GM10847 (cell line): Measurements from ENCODE around the gene LY6G5B.

Experiments used
- POLR2A ChIP-seq: IDR thresholded peaks from 2 replicates; pipeline ENCODE4 v1.6.1; 2011; ENCODE audit not compliant: insufficient read length; ENCODE audit errors: extremely low read depth

Gene LY6G5B, protein sequence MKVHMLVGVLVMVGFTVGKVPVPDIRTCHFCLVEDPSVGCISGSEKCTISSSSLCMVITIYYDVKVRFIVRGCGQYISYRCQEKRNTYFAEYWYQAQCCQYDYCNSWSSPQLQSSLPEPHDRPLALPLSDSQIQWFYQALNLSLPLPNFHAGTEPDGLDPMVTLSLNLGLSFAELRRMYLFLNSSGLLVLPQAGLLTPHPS

GRCh38 chr6:31669676-31670075, at the start of gene LY6G5B:
TSS of gene LY6G5B (plus strand) at chr6:31669976. CDS start at chr6:31670951, 975 bp downstream.
- TF ChIP-seq POLR2A = no peak

DNA sequence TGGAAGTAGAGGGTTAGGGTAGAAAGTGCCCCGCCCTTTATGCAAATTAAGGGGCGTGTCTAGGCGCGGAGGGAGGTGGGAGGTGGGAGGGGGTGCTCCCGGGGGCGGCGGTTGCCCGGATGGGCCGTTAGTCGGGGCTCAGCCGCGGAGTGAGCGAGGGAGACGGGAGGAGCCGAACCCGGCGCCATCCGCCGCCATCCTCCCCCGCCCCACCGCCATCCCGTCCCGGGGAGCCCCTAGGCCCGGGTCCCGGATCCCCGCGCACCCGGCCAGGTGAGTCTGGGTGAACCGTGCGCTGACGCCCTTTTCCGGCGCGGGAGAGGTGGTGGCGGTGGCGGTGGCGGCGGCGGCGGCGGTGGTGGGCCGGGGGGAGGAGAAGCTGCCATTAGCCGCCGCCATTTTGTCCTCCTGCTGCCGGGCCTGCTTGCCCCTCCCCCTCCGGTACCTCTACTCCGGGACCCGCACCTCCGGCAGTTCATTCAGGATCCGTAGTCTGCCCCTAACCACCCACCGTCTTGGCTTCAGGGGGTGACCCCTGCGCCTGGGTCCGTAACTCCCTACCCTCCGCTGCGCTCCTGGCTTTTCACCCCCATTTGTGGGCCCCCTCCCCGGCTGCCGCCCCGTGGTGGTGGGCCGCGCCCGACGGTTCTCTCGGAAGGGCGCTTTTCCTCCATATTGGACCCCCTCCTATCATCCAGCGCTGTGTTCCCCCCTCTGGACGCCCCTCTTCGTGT, 49.0 kb upstream of the LY6G5B start, which contains the start of gene PRRC2A:
TSS of gene PRRC2A (plus strand) at position 130 of the 734 bp plus-strand sequence. CDS start 2,075 bp downstream, outside the sequence.
- TF ChIP-seq POLR2A = peak; percentile 60

DNA sequence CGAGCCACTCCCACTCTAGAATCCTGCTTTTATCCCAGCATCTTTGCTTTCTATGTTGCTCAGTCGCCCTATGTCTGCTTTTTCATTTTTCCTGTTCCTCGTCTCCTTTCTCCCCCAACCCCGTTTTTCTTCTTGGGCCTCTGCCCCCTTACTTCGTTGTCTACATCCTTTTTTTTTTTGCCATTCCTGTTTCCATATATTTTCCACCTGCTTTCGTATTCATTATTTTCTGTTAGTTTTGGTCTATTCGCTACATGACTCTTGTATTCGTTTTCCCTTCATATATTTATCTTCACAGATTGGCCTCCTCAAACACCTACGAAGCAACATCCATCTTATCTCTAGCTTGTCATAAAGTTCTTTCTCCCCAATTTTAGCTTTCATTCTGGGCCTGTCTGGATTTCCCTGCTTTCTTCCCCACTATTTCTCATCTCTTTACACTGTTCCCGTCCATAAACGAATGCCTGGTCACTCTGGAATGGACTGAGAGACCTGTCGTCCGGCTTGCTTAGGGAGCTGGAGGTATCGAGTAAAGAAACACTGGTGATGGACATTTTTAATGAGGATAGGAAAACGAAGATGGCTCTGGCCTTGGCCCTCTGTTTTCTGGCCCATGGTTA, 48.3 kb upstream of the LY6G5B start:
- TF ChIP-seq POLR2A = no peak

DNA sequence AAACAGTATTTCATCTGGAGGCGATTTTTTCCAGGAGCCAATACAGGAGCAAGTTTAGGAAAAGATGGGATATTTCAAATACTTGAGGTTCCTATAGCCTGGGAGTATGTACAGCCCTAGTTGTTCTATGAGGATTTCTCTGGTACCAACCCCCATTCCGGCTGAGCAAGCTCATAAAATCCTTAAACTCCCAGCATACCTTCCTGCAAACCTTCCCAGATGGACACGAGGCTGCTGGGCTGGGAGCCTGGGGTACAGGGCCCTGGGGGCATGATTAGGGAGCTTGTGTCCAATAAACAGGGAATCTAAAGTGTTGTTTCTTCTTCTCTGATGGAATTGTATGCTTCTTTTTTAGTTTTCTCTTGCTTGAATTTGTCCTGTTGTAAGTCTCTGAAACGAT, 47.8 kb upstream of the LY6G5B start:
- TF ChIP-seq POLR2A = no peak

DNA sequence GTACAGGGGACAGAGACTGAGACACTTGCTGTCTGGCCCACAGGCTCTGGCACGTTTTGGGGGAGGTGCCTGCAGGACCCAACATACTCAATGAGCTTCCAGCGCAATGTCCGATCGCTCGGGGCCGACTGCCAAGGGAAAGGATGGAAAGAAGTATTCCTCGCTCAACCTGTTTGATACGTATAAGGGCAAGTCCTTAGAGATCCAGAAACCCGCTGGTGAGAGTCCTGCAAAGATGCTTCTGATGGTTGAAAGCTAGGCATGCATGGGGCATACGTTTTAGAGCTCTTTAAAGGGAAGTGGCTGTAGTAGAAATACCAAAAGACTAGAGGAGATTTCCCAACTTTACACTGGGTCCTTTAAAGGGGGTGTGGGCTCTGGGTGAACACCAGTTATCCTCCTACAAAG, 47.1 kb upstream of the LY6G5B start:
- no peak for TF ChIP-seq POLR2A

DNA sequence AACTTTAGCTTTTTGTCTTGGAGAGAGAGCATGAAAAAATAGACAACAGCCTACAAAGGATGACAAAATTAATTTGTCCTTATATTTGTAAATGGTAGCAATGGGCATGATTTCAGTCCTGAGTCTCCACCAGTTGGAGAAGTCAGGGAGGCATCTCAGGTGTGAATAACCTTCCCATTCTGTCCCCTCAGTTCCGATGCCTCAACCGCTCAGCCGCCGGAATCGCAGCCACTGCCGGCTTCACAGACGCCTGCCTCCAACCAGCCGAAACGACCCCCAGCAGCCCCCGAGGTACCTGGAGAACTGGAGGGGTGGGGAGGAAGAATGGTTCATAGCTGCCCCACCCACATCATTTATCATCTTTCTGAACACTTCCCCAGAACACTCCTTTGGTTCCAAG, 45.7 kb upstream of the LY6G5B start:
- TF ChIP-seq POLR2A = no peak

DNA sequence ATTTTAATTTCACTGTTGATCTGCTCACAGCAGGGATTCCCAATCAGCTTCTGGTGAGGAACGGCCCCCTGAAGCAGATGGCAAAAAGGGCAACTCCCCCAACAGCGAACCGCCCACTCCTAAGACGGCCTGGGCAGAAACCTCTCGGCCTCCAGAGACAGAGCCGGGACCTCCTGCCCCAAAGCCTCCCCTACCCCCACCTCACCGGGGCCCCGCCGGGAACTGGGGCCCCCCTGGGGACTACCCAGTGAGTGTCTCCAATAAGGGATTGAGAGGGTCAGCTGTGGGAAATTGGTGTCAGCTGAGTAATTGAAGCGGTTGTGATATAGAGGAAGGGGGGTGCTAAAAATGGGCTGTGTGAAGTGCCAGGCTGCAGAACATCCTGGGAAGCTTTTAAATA, 42.8 kb upstream of the LY6G5B start:
- no peak for TF ChIP-seq POLR2A

GRCh38 chr6:31627690-31628287, 42.0 kb upstream of the LY6G5B start:
- TF ChIP-seq POLR2A = no peak

DNA sequence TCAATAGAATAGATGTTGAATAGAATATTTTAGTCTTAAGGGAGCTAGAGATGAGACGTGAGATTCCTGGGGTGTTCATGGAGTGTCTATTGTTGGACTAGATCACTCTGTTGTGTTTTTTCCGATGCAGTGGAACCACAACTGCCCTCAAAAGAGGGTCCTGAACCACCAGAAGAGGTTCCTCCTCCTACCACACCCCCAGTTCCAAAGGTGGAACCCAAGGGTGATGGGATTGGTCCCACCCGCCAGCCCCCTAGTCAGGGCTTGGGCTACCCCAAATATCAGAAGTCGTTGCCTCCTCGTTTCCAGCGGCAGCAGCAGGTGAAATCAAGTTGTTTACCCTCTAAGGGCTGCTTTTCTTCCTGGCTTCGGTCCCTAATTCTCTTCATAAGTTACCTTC, 40.8 kb upstream of the LY6G5B start:
- TF ChIP-seq POLR2A = no peak

GRCh38 chr6:31630177-31630934, 39.4 kb upstream of the LY6G5B start:
- TF ChIP-seq POLR2A = no peak

GRCh38 chr6:31631209-31631608, 38.6 kb upstream of the LY6G5B start:
- TF ChIP-seq POLR2A = no peak

DNA sequence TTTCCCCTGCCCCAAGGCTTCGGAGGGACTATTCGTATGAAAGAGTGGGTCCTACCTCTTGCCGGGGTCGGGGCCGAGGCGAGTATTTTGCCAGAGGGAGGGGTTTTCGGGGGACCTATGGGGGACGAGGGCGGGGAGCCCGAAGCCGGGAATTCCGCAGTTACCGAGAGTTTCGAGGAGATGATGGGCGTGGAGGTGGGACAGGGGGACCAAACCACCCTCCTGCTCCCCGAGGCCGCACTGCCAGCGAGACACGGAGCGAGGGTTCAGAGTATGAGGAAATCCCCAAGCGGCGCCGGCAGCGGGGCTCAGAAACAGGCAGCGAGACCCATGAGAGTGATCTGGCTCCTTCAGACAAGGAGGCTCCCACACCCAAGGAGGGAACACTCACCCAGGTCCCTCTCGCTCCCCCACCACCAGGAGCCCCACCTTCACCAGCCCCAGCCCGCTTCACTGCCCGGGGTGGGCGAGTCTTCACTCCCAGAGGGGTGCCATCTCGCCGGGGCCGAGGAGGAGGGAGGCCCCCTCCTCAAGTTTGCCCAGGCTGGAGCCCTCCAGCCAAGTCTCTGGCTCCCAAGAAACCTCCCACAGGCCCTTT, 38.0 kb upstream of the LY6G5B start:
- TF ChIP-seq POLR2A = no peak

DNA sequence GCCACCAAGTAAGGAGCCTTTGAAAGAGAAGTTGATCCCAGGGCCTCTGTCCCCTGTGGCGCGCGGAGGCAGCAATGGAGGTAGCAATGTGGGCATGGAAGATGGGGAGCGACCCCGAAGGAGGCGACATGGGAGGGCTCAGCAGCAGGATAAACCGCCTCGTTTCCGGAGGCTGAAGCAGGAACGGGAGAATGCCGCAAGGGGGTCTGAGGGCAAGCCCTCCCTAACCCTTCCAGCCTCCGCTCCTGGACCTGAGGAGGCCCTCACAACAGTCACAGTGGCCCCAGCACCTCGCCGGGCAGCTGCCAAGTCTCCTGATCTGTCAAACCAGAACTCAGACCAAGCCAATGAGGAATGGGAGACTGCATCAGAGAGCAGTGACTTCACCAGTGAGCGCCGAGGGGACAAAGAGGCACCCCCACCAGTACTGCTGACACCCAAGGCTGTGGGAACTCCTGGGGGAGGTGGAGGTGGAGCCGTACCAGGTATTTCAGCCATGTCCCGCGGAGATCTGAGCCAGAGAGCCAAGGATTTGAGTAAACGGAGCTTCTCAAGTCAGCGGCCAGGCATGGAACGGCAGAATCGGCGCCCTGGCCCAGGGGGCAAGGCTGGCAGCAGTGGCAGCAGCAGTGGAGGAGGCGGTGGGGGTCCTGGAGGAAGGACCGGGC, 37.4 kb upstream of the LY6G5B start:
- TF ChIP-seq POLR2A = no peak

GRCh38 chr6:31633447-31633846, 36.3 kb upstream of the LY6G5B start:
- TF ChIP-seq POLR2A = no peak
